HG03066 (cell line): ENCODE measurements around the gene FUZ.

ENCODE experiments used
- ATAC-seq: cut with Tn5 transposase; IDR thresholded peaks from one replicate; pipeline ENCODE4 v1.9.1; 2021; ENCODE audit warnings: low read depth; ENCODE audit not compliant: unreplicated experiment

FUZ gene

DNA sequence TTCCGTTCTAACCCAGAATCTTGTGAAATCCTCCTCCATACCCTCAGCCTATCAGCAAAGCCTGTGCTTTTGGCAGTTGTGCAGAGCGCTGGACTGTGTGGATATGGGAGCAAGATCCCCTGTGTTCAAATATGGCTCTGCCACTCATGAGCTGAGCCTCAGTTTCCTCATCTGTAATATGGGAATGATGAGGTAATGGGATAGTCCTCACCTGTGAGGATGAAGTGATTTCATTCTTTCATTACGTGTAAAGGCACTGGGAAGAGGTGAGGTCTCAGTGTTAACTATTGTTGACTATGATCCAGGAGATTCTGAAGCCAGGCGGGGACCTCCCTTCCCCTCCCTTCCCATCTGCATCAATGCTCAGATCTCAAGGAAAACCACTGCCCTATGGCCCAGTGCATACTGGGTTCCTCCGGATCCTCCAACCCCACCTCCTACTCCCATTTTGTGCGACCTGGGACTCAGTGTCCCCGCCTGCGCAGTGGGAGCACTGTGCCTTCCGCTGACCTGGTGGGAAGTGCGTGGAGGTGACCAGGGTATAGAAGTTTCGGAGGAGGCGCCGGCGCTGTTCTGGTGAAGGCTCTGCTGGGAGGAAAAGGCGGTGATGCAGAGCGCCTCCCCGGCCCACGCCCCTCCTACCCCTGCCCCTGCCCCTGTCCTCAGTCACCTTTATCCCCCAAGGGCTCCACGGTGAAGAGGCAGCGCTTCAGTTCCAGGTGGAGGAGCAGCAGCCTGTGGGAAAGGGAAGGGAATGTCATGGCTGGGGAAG lies 5.0 kb downstream of the FUZ start:
- ATAC-seq = no peak

DNA sequence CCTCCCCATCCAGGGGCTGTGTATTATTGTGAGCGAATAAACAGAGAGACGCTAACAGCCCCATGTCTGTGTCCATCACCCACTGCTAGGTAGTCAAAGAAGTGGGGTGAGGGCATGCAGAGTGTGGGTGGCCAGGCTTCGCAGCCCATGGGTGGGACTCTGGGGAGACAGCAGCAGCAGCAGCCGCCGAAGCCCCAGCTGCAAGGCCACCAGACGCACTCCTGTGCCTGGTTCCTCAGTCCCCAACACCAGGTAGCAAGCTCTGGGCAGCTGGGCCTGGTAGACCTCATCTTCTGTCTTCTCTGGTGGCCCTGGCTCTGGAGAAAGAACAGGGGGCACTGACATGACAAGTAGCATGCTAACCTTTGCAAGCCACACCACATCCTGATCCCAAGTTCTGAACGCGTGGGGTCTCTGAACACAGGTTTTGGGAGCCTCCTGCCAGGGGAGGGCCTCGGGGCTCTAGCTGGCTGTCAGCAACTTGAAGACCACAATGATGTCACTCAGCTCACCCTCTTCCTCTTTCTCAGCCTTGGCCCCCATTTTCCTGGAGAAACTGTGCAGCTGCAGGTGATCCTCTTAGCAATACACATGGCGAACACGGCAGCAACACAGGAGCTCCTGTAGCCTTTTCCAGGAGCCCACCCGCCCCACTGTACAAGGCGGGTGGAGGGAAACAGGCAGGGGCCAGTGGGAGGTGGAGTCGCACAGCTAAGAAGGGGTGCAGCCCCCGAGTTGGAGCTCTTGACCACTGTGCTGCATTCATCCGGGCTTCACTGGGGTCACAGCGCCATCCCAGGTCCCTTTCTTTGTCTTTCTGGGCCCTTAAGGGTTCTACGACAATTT lies 5.8 kb downstream of the FUZ start:
- ATAC-seq = no peak

DNA sequence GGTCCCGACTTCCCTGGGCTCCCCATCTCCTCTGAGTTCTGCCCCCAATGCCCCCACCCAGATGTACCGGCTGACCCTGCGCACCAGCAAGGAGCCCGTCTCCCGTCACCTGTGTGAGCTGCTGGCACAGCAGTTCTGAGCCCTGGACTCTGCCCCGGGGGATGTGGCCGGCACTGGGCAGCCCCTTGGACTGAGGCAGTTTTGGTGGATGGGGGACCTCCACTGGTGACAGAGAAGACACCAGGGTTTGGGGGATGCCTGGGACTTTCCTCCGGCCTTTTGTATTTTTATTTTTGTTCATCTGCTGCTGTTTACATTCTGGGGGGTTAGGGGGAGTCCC lies 6.5 kb downstream of the FUZ start:
- no peak for ATAC-seq

- ATAC-seq = no peak
Observed at GRCh38 chr19:49805822-49806619, 7.1 kb downstream of the FUZ start.

DNA sequence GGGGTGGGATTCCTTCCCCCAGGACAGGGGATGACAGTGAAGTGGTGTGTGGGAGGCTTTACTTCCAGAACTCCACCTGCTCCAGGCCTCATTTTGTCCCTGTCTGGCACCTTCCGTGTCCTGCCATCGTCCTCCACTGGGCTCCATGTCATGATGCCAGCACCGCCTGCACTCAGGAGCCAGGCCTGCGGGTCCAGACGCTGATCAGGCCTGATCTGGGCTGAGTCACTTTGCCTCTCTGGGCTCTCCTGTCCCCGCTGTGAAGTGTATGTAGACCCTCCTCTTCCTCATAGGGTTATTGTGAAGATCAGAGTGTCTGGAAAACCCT lies 9.6 kb downstream of the FUZ start:
- ATAC-seq = no peak

DNA sequence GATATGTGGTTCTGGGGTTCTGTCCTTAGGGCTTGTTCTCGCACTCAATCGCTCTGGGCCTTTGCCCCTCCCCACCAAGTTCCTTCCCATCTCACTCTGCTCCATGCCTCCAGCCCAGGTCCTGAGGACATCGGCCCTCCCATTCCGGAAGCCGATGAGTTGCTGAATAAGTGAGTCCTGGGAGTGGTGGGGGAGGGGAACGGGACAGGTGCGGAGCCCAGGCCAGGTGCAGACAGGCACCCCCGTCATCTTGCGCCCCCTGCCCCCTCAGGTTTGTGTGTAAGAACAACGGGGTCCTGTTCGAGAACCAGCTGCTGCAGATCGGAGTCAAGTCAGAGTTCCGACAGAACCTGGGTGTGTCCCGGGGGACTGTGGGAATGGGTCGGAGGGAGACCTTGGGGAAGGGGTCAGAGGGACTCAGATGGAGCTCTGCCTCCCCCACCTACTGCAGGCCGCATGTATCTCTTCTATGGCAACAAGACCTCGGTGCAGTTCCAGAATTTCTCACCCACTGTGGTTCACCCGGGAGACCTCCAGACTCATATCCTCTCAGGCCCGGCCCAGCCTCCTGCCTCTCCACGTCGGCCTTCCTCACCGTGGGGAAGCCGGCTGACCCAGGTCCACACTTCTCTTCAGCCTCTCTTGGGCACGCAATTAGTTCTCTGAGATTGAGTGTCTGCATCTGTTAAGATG lies 10.1 kb downstream of the FUZ start:
- no peak for ATAC-seq

DNA sequence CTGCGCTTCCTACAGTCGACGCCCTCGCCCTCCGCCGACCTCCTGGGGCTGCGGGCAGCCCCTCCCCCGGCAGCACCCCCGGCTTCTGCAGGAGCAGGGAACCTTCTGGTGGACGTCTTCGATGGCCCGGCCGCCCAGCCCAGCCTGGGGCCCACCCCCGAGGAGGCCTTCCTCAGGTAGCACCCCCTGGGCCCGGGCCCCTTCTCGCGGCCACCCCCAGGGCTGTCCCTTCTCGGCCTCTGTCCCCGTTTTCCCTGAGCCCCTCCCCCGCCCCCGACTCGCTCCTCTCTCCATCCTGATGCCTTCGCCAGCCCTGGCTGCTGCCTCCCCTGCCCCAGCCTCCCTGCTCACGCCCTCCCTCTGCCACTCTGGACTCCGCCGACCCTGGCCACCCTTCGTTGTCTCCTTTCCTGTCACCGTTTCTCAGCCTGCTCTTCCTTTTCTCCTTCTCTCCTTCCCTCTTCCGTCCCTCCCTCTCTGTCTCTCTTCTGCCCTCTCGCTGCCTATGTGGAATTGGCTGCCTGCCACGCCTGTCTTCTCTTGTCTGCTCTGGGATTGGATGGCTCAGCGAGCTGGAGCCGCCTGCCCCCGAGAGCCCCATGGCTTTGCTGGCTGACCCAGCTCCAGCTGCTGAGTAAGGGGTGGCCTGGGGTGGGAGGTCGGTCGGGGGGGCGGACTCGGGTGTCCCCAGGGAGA lies 11.0 kb downstream of the FUZ start:
- ATAC-seq = no peak

GRCh38 chr19:49801401-49801888 lies 11.6 kb downstream of the FUZ start:
- no peak for ATAC-seq

DNA sequence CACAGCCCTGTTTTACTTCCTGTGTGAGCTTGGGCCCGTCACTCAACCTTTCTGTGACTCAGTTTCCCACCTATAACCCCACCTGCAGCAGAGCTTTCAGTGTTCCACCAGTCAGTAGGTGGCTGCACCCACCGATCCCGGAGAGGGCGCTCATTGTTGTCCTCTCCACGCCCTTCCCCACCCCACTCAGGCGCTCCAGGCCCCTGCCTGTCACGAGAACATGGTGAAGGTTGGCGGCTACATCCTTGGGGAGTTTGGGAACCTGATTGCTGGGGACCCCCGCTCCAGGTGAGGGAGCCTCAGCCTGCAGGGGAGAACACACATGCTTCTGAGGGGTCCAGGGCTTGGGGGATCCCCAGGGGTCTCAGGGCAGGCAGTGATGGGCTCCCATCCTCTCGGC lies 12.3 kb downstream of the FUZ start:
- no peak for ATAC-seq

DNA sequence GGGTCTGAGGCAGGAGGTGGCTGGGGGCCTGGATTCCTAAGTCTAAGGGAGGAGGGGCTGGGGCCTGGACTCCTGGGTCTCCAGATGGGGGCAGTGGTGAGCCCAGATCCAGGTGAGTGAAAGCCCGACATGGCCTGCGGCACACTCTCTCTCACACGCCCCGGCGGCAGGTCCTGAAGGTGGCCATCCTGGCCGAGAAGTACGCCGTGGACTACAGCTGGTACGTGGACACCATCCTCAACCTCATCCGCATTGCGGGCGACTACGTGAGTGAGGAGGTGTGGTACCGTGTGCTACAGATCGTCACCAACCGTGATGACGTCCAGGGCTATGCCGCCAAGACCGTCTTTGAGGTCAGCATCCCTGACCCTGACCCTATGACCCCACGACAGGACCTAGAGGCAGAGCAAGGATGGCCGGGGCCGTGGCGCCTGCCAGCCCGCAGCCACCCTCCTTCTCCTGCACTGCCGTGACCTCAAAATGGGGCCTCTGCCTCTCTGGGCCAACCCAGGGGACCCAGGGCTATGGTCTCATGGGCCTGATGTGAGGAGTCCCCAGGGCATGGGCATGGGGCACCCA lies 13.2 kb downstream of the FUZ start:
- ATAC-seq = no peak

DNA sequence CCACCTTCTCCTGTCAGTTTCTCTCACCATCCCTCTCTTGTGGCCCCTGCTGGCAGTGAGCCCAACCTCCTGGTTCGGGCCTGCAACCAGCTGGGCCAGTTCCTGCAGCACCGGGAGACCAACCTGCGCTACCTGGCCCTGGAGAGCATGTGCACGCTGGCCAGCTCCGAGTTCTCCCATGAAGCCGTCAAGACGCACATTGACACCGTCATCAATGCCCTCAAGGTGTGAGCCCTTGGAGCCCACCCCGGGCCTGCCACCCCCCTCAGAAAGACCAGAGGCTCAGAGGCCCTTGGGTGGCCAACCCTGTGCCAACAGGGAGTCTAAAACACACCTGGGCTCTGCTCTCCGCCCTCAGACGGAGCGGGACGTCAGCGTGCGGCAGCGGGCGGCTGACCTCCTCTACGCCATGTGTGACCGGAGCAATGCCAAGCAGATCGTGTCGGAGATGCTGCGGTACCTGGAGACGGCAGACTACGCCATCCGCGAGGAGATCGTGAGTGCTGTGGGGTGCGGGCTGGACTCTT lies 13.8 kb downstream of the FUZ start:
- ATAC-seq = no peak

DNA sequence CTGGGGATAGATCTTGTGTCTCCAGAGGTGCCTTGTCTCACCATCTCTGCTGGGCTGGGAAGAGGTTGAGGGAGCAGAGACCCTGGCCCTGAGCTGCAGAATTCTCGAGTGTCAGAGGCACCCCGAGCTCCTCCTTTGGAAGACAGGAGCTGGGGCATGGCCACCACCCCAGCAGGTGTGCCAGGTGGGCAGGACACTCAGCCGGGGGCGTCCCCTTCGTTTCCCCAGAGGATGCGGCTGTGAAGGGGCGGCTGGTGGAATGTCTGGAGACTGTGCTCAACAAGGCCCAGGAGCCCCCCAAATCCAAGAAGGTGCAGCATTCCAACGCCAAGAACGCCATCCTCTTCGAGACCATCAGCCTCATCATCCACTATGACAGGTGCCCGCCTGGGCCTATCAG lies 14.5 kb downstream of the FUZ start:
- ATAC-seq = no peak

GRCh38 chr19:49795615-49796014 lies 17.5 kb downstream of the FUZ start:
- ATAC-seq = no peak

DNA sequence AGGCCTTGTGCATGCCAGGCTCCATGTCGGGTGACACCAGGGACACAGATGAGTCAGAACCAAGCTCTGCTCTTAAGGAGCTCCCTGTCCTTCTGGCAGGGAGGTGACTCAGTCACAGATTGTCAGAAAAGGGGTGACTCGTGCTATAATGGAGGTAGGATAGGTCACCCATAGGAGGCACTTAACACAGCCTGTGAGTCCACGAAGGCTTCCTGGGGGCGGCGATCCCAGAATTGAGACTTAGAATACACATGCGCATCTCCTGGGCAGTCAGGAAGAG lies 19.6 kb downstream of the FUZ start:
- ATAC-seq = no peak

GRCh38 chr19:49792829-49793560 lies 20.1 kb downstream of the FUZ start:
- no peak for ATAC-seq

GRCh38 chr19:49791776-49792445 lies 21.2 kb downstream of the FUZ start:
- ATAC-seq = no peak

- ATAC-seq = no peak
Observed at GRCh38 chr19:49790866-49791265, 22.2 kb downstream of the FUZ start.

GRCh38 chr19:49788857-49789256 lies 24.2 kb downstream of the FUZ start:
- ATAC-seq = no peak

- ATAC-seq = no peak
Observed at GRCh38 chr19:49787746-49788145, 25.3 kb downstream of the FUZ start.
